Stimulated activated CD4-positive, alpha-beta T cell treated with anti-CD3 and anti-CD28 coated beads, Interleukin-4, amount 100 ng/mL, for 48 hours (primary cell): ENCODE data around the gene RGS19.
"Not testable (repeated sequence)": the region's sequence is repeated elsewhere in the genome, so short reads cannot be mapped to it uniquely, and the experiment has no call there.

Experiments used
- DNase-seq, 2 donors: peaks; one replicate each; pipeline ENCODE4 v3.0.0-alpha.2; 2020; ENCODE audit warnings: low read depth in 2 of 2

The RGS19 gene

GRCh38 chr20:64079273-64080012, at the start of gene RGS19:
Gene RGS19, minus strand, starts transcription at chr20:64079518. Its CDS starts 2,632 bp downstream, at chr20:64076886.
- DNase-seq = peak in 1 of 2 donors; percentile 67

- DNase-seq = not testable (repeated sequence)
Observed at GRCh38 chr20:64123517-64123916, 44.2 kb upstream of the RGS19 start.

GRCh38 chr20:64122927-64123326, 43.6 kb upstream of the RGS19 start:
- not testable (repeated sequence) for DNase-seq

- no peak for DNase-seq
Observed at GRCh38 chr20:64121586-64121985, 42.3 kb upstream of the RGS19 start.

GRCh38 chr20:64119681-64120341, 40.5 kb upstream of the RGS19 start:
- DNase-seq = no peak

- DNase-seq = no peak
Observed at GRCh38 chr20:64119301-64119680, 40.0 kb upstream of the RGS19 start.

- not testable (repeated sequence) for DNase-seq
Observed at GRCh38 chr20:64117432-64117777, 38.1 kb upstream of the RGS19 start.

GRCh38 chr20:64116541-64117431, 37.5 kb upstream of the RGS19 start:
- no peak for DNase-seq

GRCh38 chr20:64116016-64116415, 36.7 kb upstream of the RGS19 start:
- DNase-seq = no peak

GRCh38 chr20:64115171-64115911, 36.0 kb upstream of the RGS19 start:
- DNase-seq = no peak

- no peak for DNase-seq
Observed at GRCh38 chr20:64114356-64114971, 35.1 kb upstream of the RGS19 start.

- DNase-seq = no peak
Observed at GRCh38 chr20:64113796-64114355, 34.6 kb upstream of the RGS19 start.

- no peak for DNase-seq
Observed at GRCh38 chr20:64113444-64113775, 34.1 kb upstream of the RGS19 start.

GRCh38 chr20:64112691-64113443, 33.5 kb upstream of the RGS19 start:
- no peak for DNase-seq

GRCh38 chr20:64111841-64112641, 32.7 kb upstream of the RGS19 start:
- no peak for DNase-seq

- no peak for DNase-seq
Observed at GRCh38 chr20:64110411-64111068, 31.2 kb upstream of the RGS19 start.

- no peak for DNase-seq
Observed at GRCh38 chr20:64109831-64110391, 30.6 kb upstream of the RGS19 start.
